Choroid plexus epithelial cell (primary cell): ENCODE measurements around the gene SELP.

Experiments
- DNase-seq: peaks from one replicate; pipeline ENCODE4 v3.0.0-alpha.2; 2010; ENCODE audit warnings: low read depth
- H3K4me3 ChIP-seq: 2 replicates; pipeline ENCODE4 v1.5.1; 2011; ENCODE audit warnings: low read depth, mild to moderate bottlenecking, control low read depth, low read length, moderate library complexity
- TF ChIP-seq, protein P1 (sequence below): conservative IDR thresholded peaks from 2 replicates; pipeline ENCODE4 v1.5.1; 2011; ENCODE audit warnings: low read depth, mild to moderate bottlenecking, control low read depth, inconsistent platforms, low read length, moderate library complexity

SELP gene

DNA sequence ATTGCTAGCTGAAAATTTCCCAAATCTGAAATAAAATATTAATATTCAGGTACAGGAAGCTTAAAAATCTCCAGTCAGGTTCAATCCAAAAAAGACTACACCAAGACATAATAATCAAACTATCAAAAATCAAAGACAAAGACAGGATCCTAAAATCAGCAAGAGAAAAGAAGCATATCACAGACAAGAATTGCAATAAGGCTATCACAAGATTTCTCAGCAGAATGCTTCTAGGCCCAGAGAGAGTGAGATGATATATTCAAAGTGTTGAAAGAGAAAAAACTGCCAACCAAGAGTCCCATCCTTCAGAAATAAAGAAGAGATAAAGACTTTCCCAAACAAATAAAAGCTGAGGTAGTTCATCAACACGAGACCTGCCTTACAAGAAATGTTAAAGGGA, 5.0 kb upstream of the SELP start:
- DNase-seq, result no peak
- no peak overlapping the region for H3K4me3 ChIP-seq
- TF ChIP-seq, protein P1, sequence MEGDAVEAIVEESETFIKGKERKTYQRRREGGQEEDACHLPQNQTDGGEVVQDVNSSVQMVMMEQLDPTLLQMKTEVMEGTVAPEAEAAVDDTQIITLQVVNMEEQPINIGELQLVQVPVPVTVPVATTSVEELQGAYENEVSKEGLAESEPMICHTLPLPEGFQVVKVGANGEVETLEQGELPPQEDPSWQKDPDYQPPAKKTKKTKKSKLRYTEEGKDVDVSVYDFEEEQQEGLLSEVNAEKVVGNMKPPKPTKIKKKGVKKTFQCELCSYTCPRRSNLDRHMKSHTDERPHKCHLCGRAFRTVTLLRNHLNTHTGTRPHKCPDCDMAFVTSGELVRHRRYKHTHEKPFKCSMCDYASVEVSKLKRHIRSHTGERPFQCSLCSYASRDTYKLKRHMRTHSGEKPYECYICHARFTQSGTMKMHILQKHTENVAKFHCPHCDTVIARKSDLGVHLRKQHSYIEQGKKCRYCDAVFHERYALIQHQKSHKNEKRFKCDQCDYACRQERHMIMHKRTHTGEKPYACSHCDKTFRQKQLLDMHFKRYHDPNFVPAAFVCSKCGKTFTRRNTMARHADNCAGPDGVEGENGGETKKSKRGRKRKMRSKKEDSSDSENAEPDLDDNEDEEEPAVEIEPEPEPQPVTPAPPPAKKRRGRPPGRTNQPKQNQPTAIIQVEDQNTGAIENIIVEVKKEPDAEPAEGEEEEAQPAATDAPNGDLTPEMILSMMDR, result no peak

DNA sequence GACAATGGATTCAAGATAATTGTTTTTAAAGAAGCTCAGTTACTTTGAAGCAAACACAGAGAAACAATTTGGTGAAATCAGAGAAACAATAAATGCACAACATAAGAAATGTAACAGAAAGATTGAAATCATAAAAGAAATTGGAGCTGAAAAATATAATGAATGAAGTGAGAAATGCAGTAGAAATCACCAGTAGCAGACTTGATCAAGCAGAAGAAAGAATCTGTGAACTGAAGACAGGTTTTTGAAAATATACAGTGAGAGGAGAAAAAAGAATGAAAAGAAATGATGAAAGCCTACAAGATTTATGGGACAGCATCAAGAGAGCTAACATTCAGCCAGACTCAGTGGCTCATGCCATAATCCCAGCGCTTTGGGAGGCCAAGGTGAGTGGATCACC, 4.2 kb upstream of the SELP start:
- TF ChIP-seq, protein P1, result no peak
- DNase-seq, result no peak
- no peak overlapping the region for H3K4me3 ChIP-seq

DNA sequence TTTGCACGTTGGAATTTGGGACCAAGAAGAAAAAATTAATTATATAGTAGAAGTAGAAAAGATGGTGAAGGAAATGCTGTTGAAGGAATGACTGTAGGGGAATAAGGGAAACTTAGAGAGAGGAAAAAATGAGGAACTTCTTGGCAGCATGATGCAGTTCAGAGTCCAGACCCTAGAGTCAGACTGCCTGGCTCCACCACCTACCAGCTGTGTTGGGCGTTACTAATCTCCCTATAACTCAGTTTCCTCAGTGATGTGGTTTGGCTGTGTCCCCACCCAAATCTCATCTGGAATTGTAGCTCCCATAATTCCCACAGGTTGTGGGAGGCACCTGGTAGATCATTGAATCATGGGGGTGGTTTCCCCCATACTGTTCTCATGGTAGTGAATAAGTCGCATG, 1.3 kb upstream of the SELP start:
- H3K4me3 ChIP-seq, result no peak overlapping the region
- DNase-seq, result no peak
- TF ChIP-seq, protein P1, result no peak

DNA sequence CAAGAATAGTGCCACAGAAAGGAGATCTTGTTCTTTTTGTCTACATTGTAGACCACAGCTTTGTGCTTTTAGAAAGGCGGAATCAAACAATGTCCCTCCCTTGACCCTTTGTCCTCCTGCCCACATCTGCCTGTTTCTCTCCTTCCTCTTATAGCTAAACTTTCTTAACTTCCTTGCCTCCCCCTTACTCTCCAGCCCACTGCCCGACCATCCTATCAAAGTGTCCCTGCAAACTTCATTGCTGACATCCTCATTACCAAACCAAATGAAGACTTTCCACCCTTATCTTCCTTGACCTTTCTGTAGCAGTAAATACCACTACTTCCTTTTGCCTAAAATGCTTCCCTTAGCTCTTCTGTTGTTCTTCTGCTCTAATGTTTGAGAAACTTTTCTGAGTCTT, 5.0 kb downstream of the SELP start:
- DNase-seq, result no peak
- TF ChIP-seq, protein P1, result no peak
- H3K4me3 ChIP-seq, result no peak overlapping the region

DNA sequence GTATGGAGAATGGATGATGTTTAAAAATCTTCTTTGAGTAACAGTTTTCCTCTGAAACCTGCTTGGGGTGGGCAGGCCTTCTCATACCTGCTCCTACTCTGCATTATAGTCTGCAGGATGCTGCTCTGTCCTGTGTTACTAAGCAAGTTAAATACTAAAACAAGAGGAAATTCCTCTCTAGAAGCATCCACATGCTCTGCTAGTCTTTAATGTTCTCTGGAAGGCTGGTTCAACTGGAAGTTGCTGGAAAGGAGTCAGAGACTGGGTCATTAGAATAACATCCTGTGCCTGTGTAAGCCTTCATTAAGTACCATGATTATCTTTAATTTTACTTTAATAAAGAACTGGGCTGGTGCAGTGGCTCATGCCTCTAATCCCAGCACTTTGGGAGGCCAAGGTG, 5.8 kb downstream of the SELP start:
- TF ChIP-seq, protein P1, result no peak
- no peak for DNase-seq
- H3K4me3 ChIP-seq, result no peak overlapping the region

DNA sequence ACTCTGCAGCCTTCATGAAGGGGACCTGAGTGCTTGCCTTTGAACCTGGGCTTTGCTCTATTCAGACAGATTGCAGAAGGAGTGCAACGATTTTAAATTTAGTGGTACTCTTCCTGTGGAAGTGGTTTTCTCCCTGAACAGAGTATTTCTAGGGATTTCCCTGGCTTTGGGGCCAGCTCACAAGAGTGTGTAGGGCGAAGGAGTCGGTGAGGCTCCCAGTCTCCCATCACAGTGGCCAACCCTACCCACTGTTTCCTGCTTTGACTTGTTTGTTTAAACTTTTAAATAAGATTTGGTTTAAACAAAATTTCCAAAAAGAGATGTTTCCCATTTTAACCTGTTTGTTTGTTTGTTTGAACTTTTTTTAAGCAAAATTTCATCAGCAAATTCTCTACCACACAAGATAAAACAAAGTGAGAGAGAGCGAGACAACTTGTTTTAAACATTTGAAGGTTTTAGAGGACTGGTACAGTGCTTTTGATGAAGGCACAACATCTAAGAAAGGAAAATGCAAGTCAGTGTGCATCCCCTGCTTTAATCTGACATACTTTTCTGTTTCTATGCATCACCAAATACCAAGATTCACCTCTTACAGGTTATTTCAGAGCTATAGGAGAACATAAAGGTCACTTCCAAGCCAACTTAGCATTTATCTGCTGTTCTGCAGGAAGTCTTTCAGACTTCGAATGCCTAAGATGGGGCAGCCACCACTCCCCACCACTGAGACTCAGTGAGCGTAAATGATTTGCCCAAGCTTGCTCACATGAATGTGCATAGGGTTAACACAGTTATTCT, 6.6 kb downstream of the SELP start:
- H3K4me3 ChIP-seq, result no peak overlapping the region
- TF ChIP-seq, protein P1, result no peak
- no peak for DNase-seq

DNA sequence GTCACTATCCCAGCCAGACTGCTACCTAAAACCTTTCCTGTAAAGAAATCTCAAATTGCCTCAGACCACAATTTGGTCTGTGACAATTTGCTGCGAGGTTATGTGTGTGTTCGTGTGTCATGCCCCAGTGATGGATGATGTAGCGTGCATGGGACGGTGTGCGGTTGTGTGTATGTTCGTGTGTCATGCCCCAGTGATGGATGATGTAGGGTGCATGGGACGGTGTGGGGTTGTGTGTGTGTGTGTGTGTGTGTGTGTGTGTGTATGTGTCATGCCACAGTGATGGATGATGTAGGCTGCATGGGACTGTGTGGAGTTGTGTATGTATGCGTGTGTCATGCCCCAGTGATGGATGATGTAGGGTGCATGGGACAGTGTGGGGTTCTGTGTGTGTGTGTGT, 9.4 kb downstream of the SELP start:
- H3K4me3 ChIP-seq, result no peak overlapping the region
- TF ChIP-seq, protein P1, result no peak
- DNase-seq, result no peak
